Mammary epithelial cell (primary cell): ENCODE data around the gene ZMYND11.

Experiments
- CTCF ChIP-seq, 2 donors: IDR thresholded peaks in 1 of 2; conservative IDR thresholded peaks in 1 of 2; 2 replicates each; pipeline ENCODE4 v1.5.1; 2011 to 2012; ENCODE audit warnings: inconsistent platforms in 2 of 2, low read length in 2 of 2, mild to moderate bottlenecking in 2 of 2, control low read depth in 1 of 2, low read depth in 1 of 2; ENCODE audit not compliant: insufficient read depth in 1 of 2; ENCODE audit errors: extremely low read depth in 1 of 2
- EZH2 ChIP-seq: IDR thresholded peaks from 2 replicates; pipeline ENCODE4 v1.6.1; 2012; ENCODE audit warnings: low read length, inconsistent platforms, borderline replicate concordance

- TF ChIP-seq CTCF (conservative IDR thresholded peaks at IDR 0.05 in 1 of 2, IDR thresholded peaks at IDR 0.05 in 1 of 2; ENCODE audit: extremely low read depth in 1 of 2, insufficient read depth in 1 of 2, low read depth in 1 of 2, low read length in 2 of 2) (no peak), EZH2 (no peak)
Observed at GRCh38 chr10:234708-235406, 99.6 kb downstream of the ZMYND11 start.
